COLO668 (cell line): ENCODE data around the gene MAGEL2.

ENCODE experiments used
- DNase-seq: peaks from one replicate; lab custom pipeline; 2025; ENCODE audit not compliant: unreplicated experiment; lab: John Stamatoyannopoulos, UW

Gene MAGEL2

GRCh38 chr15:23647421-23648370 lies at the start of gene MAGEL2:
Gene MAGEL2, minus strand, starts transcription at chr15:23647867. Its CDS starts 125 bp downstream, at chr15:23647742.
- no peak for DNase-seq

GRCh38 chr15:23695282-23695681 lies 47.6 kb upstream of the MAGEL2 start:
- no peak for DNase-seq

GRCh38 chr15:23694592-23694991 lies 46.9 kb upstream of the MAGEL2 start:
- DNase-seq = no peak

- no peak for DNase-seq
Observed at GRCh38 chr15:23690450-23690852, 42.8 kb upstream of the MAGEL2 start.

- DNase-seq = no peak
Observed at GRCh38 chr15:23690015-23690414, 42.3 kb upstream of the MAGEL2 start.

- DNase-seq = no peak
Observed at GRCh38 chr15:23687143-23687470, 39.4 kb upstream of the MAGEL2 start, which contains the start of gene NDN. Gene NDN, minus strand, starts transcription at chr15:23687305. Its CDS starts 88 bp downstream, at chr15:23687217.

GRCh38 chr15:23686466-23687142 lies 38.9 kb upstream of the MAGEL2 start:
- DNase-seq = no peak

- no peak for DNase-seq
Observed at GRCh38 chr15:23671481-23671880, 23.8 kb upstream of the MAGEL2 start.

GRCh38 chr15:23670970-23671369 lies 23.3 kb upstream of the MAGEL2 start:
- DNase-seq = no peak

GRCh38 chr15:23663232-23663631 lies 15.6 kb upstream of the MAGEL2 start:
- no peak for DNase-seq

- DNase-seq = peak; percentile 33
Observed at GRCh38 chr15:23648920-23649515, 1.4 kb upstream of the MAGEL2 start.

GRCh38 chr15:23647001-23647295 lies 719 bp downstream of the MAGEL2 start:
- DNase-seq = no peak

GRCh38 chr15:23646165-23647000 lies 1.3 kb downstream of the MAGEL2 start:
- no peak for DNase-seq

GRCh38 chr15:23645371-23646164 lies 2.1 kb downstream of the MAGEL2 start:
- peak; percentile 32 for DNase-seq

- no peak for DNase-seq
Observed at GRCh38 chr15:23644829-23645228, 2.8 kb downstream of the MAGEL2 start.

- DNase-seq = peak; percentile 61
Observed at GRCh38 chr15:23642413-23643044, 5.1 kb downstream of the MAGEL2 start.

GRCh38 chr15:23634181-23634580 lies 13.5 kb downstream of the MAGEL2 start:
- no peak for DNase-seq

- DNase-seq = no peak
Observed at GRCh38 chr15:23629234-23629805, 18.3 kb downstream of the MAGEL2 start.

GRCh38 chr15:23628612-23629233 lies 18.9 kb downstream of the MAGEL2 start:
- DNase-seq = peak; percentile 25
